Mucosa of rectum (tissue), 2 donors: Measurements from ENCODE around the gene NDUFS4.
"Not testable (repeated sequence)": the region's sequence is repeated elsewhere in the genome, so short reads cannot be mapped to it uniquely, and the experiment has no call there.

Source experiments
- H3K27ac ChIP-seq, 2 donors: one replicate each; pipeline ENCODE4 v1.7.0; 2013; ENCODE audit warnings: inconsistent platforms in 2 of 2, low read depth in 2 of 2, low read length in 2 of 2
- H3K27me3 ChIP-seq, 2 donors: one replicate each; pipeline ENCODE4 v1.7.0; 2013; ENCODE audit warnings: low read length in 2 of 2; ENCODE audit not compliant: control insufficient read depth in 2 of 2, insufficient read depth in 2 of 2
- H3K36me3 ChIP-seq, 2 donors: one replicate each; pipeline ENCODE4 v1.7.0; 2013; ENCODE audit warnings: low read length in 2 of 2; ENCODE audit not compliant: control insufficient read depth in 2 of 2, insufficient read depth in 2 of 2
- H3K4me1 ChIP-seq, 2 donors: one replicate each; pipeline ENCODE4 v1.7.0; 2013; ENCODE audit warnings: low read length in 2 of 2, mild to moderate bottlenecking in 1 of 2; ENCODE audit not compliant: control insufficient read depth in 2 of 2, insufficient read depth in 2 of 2
- H3K4me3 ChIP-seq, 2 donors: one replicate each; pipeline ENCODE4 v1.7.0; 2013; ENCODE audit warnings: low read length in 2 of 2
- H3K9ac ChIP-seq, 2 donors: one replicate each; pipeline ENCODE4 v1.7.0; 2013; ENCODE audit warnings: low read length in 2 of 2, low read depth in 1 of 2, mild to moderate bottlenecking in 1 of 2
- H3K9me3 ChIP-seq, 2 donors: one replicate each; pipeline ENCODE4 v1.7.0; 2013; ENCODE audit warnings: low read length in 2 of 2; ENCODE audit not compliant: control insufficient read depth in 2 of 2
- donor health status: healthy.
- donor health status: Normal muscosa, but diverticular disease.

The NDUFS4 gene

DNA sequence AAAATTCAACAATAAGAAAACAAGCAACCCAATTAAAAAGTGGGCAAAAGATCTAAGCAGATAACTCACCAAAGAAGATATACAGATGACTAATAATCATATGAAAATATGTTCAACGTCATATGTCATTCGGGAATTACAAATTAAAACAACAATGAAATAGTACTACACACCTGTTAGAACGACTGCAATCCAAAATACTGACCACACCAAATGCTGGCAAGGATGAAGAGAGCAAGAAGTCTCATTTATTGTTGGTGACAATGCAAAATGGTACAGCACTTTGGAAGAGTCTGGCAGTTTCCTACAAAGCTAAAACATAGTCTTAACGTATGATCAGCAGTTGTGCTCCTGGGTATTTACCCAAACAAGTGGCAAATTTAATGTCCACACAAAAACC lies 37.5 kb downstream of the NDUFS4 start:
- Histone ChIP-seq H3K27ac (no peak overlapping the region), H3K36me3 (no peaks in the 10 kb centered on the region), H3K27me3 (no peaks in the 10 kb centered on the region), H3K9me3 (no peaks in the 10 kb centered on the region), H3K4me3 (no peak overlapping the region), H3K9ac (no peak overlapping the region), H3K4me1 (no peaks in the 10 kb centered on the region)

DNA sequence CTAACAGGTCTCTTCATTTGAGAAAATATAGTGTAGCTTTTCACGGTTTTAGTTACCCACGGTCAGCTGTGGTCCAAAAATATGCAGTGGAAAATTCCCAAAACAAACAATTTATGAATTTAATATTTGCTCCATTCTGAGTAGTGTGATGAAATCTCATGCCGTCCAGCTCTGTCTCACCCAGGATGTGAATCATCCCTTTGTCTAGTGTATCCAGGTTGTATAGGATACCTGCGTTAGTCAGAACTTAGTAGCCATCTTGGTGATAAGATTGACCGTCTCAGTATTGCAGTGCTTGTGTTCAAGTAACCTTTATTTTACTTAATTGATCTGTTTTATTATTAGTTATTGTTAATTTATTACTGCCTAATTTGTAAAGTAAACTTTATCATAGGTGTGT lies 41.1 kb downstream of the NDUFS4 start:
- no peaks in the 10 kb centered on the region for H3K4me1 ChIP-seq
- no peaks in the 10 kb centered on the region for H3K27me3 ChIP-seq
- H3K9me3 ChIP-seq = no peaks in the 10 kb centered on the region
- no peak overlapping the region for H3K27ac ChIP-seq
- no peak overlapping the region for H3K9ac ChIP-seq
- no peak overlapping the region for H3K4me3 ChIP-seq
- peaks cover 4 to 10% of the 10 kb centered on the region in 2 donors for H3K36me3 ChIP-seq

DNA sequence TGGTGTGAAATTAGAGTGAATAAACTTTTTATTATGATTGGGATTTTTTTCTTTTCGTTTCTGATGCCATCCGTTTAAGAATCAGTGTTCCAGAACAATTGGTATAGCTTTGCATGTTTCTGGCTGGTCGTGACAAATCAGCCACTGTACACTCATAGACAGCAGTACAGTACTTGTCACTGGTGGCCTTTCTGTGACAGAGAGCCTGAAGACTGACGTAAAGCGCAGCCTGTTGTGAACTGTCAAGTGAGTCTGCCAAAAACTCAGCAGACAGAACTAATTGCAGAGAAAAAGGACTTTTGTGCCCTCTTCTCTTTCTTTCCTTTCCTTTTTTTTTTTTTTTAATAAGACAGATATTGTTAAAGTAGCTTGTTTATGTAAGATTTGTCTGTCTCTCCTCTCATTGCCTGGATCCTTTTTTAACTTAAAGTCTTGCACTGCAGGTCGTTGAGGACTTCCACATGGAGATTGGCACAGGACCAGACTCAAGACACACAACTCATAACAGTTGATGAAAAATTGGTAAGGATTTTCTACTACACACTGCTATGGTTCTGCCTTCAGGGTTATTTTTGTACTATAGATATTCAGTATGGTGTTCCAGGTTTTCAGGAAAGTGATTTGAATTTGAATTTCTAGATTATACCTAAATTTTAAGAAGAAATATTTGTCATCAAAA lies 42.7 kb downstream of the NDUFS4 start:
- Histone ChIP-seq H3K9me3 (no peaks in the 10 kb centered on the region), H3K36me3 (peaks cover 4 to 10% of the 10 kb centered on the region in 2 donors), H3K27ac (no peak overlapping the region), H3K4me3 (no peak overlapping the region), H3K27me3 (no peaks in the 10 kb centered on the region), H3K4me1 (no peaks in the 10 kb centered on the region), H3K9ac (no peak overlapping the region)

DNA sequence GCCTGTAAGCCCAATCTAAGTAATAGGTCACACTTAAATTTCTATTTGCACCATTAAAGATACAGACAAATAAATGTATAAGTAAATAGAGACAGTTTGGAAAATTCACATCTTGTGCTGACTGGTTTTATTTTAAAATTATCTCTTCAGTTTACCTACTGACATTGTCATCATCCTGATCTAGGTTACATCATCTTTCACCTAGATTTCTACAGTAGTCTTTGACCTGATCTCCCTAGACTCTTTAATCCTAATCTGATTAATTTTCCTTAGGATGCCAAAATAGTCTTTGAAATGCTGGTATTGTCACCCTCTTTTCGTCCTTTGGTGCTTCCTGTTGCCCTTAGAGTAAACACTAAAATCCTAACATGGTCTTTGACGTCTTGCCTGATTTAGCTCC lies 43.9 kb downstream of the NDUFS4 start:
- H3K27me3 ChIP-seq = no peaks in the 10 kb centered on the region
- H3K4me1 ChIP-seq = no peaks in the 10 kb centered on the region
- no peak overlapping the region for H3K9ac ChIP-seq
- no peaks in the 10 kb centered on the region for H3K9me3 ChIP-seq
- no peak overlapping the region for H3K4me3 ChIP-seq
- H3K27ac ChIP-seq = no peak overlapping the region
- H3K36me3 ChIP-seq = peaks cover 4 to 10% of the 10 kb centered on the region in 2 donors

DNA sequence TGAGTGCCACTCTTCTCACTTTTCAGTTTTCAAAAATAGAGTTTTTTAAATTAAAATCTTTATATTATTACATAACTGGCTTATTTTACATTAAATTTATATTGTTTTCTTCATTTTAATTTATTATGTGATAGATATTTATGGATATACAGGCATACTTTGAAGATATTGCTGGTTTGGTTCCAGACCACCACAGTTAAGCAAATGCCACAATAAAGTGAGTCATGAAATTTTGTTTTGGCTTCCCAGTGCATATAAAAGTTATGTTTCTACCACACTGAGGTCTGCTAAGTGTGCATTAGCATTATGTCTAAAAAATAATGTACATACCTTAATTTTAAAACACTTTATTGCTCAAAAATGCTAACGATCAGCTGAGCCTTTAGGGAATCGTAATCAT lies 47.4 kb downstream of the NDUFS4 start:
- Histone ChIP-seq H3K4me1 (no peaks in the 10 kb centered on the region), H3K4me3 (no peak overlapping the region), H3K9ac (no peak overlapping the region), H3K27ac (no peak overlapping the region), H3K9me3 (no peaks in the 10 kb centered on the region), H3K36me3 (peaks cover 4 to 10% of the 10 kb centered on the region in 2 donors), H3K27me3 (no peaks in the 10 kb centered on the region)

DNA sequence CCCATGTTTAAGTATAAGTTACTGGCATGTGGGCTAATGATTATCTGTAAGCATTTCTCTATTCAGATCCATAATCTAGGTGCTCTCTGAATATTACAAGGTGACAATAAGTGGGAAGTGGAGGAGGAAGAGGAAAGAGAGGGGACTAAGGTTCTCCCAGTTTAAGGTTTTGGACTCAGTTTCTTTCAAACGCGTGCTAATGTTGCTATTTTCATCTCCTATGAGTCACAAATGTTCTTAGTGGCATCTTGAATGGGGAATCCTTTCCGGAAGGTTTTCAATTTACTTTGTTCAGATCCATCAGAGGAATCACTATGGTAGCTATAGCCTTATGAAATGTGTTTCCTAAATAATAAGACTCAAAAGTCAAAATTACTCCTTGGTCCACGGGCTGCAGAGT lies 48.5 kb downstream of the NDUFS4 start:
- H3K27ac ChIP-seq, H3K9me3 ChIP-seq, H3K9ac ChIP-seq, H3K27me3 ChIP-seq, H3K4me1 ChIP-seq, H3K4me3 ChIP-seq: not testable (repeated sequence)
- H3K36me3 ChIP-seq = peaks cover 4 to 10% of the 10 kb centered on the region in 2 donors

DNA sequence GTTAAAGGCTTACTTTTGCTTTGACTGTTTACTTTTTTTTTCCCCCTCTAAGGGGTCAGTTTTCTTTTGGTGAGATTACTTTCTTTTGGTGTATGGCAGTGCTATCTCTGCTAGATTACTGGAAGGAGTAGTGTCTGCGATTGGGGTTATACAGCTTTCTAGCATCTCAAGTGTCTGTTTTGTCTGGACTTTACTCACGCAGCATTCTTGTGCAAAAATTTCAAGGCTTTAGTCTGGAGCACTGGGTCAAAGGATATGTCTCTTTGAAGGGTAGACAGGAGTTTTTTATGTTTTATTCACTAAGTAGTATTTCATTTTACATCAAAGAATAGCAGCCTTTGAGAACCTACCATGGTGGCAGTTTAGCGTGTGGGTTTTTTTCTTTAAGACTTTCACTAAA lies 52.6 kb downstream of the NDUFS4 start:
- Histone ChIP-seq H3K27me3 (no peaks in the 10 kb centered on the region), H3K4me1 (no peaks in the 10 kb centered on the region), H3K27ac (no peak overlapping the region), H3K4me3 (no peak overlapping the region), H3K9me3 (no peaks in the 10 kb centered on the region), H3K9ac (no peak overlapping the region), H3K36me3 (no peaks in the 10 kb centered on the region)

DNA sequence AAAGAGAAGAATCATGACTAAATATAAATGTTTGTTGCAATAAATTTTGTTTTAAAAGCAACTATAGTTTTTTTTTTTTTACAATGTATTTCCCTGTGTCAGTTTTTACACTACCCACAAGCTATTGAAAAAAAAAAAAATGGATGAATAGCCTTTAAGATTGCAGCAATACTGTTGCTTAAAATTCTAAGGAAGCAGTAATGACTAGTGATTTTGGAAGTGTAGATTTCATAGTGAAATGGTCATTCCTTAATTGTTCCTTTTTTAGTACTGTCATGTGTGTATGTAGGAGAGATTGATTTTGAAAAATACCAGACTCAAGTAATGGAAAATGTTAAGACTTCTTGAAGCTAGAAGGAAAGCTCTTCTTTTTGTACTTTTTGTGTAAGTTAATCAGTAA lies 53.1 kb downstream of the NDUFS4 start:
- Histone ChIP-seq H3K27me3 (no peaks in the 10 kb centered on the region), H3K9ac (no peak overlapping the region), H3K36me3 (no peaks in the 10 kb centered on the region), H3K9me3 (no peaks in the 10 kb centered on the region), H3K27ac (no peak overlapping the region), H3K4me3 (no peak overlapping the region), H3K4me1 (no peaks in the 10 kb centered on the region)

DNA sequence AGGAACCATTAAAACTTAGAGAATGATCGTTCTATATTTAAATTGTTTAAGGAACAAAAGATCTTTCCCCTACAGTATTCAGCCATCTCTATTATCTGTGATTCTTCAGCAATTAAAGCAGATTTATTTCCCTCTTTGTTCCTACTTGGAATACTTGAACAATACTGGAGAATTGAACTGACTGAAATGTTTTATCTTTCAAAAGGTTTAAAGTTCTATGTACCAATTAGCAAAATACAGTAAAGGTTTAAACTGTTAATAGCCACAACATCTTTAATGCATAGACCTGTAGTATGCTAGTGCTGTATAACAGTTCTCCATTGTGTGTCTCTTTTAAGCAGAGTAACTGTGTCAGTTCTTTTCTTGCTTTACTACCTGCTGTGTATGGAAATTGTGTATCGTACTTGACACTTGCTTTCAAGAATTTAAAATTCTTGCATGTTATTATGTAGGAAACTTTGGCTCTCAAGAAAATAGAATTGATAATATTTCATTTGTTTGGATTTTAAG lies 54.0 kb downstream of the NDUFS4 start:
- Histone ChIP-seq H3K4me1 (no peaks in the 10 kb centered on the region), H3K27me3 (no peaks in the 10 kb centered on the region), H3K27ac (no peak overlapping the region), H3K36me3 (no peaks in the 10 kb centered on the region), H3K9me3 (no peaks in the 10 kb centered on the region), H3K4me3 (no peak overlapping the region), H3K9ac (no peak overlapping the region)

DNA sequence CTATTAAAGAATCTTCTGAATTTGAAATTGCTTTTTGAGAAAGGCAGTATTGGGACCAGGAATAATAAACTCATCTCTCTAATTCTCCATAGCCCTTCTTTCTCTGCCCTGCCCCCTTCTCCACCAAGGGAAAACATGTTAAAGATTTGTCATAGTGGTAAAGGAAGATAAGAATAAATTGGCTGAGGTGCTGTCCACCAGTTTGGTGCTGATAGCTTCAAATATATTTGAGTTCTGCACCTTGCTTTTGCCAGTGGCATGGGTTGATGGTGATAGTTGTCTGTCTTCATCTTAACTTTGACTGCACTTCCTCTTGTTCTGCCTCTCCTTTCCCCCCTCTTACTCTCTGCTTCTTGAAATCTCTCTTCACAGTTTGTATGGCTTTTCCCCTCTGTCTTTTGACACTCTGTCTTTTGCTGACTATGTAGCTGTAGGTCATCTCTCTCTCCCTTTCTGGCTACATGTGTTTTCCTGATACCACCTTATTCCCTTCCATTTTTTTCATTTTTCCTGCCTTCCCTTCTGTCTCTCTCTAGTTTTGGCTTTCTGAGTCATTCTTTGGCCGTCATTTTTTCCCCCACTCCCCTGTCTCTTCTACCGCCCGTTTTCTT lies 56.6 kb downstream of the NDUFS4 start:
- no peak overlapping the region for H3K27ac ChIP-seq
- H3K36me3 ChIP-seq = no peaks in the 10 kb centered on the region
- no peak overlapping the region for H3K4me3 ChIP-seq
- no peaks in the 10 kb centered on the region for H3K9me3 ChIP-seq
- no peak overlapping the region for H3K9ac ChIP-seq
- H3K27me3 ChIP-seq = no peaks in the 10 kb centered on the region
- no peaks in the 10 kb centered on the region for H3K4me1 ChIP-seq
